Measurements from ENCODE around the gene PODN.

Gene PODN

DNA sequence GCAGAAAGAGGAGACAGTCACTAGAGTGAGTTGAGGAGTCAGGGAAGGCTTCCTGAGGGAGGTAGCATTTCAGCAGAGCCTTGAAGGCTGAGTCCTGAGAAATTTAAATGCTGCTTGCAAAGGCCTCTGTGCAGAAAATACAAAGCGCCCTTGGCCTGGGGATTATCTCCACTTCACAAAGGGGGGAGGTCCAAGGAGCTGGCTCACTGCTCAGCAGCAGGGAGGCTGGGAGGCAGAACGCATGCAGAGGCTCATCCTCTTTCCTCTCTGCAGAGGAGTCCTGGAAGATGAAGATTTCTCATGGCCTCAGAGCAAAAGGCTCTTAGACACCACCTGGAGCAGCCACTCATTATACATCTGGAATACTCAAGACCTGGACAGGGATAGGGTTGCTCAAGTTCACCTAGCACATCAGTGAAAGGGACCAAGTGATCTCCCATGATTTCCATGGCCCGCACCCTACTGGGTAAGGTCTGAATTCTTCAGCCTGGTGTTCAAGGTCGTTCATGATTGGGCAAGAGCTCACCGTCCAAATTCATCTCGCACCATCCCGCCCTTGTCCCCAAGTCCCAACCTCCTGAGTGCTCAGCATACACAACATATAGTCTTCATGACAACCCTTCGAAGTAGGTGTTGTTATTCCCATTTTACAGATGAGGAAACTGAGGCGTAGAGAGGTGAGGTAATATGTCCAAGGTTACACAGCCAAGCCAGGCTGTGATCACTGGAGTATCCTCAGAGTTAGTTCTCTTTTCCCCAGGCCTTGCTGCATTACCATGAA, 71.4 kb downstream of the PODN start:
- no peak for DNase-seq (ENCODE audit: low spot score)

DNA sequence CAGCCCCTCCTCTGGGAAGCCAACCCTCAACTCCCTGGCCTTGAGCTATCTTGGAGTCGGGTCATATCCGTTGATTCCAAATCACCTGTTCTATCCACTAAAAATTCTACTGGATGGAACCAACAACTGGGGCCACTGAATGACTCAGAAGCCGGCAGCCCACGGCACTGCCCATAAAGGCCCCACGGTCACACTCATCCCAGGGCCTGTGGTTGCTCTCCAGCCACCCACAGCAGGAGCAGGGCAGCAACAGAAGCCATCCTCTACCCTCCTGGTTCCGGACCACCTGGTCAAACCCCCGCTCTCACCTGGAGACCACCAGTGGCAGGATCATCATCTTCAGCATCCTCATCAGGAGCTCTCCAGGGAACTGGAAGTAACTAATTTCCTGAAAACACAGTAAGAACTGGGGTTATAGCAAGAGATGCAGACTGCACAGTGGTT, 72.1 kb downstream of the PODN start:
- no peak for DNase-seq (ENCODE audit: low spot score)
